Keratinocyte (primary cell): ENCODE data around the gene ZNF184. TPM values are rescaled to one million over a fixed set of nuclear protein-coding genes. Genes with fewer than 3 reads are reported as not detected.

Experiments
- DNase-seq: peaks from one replicate; pipeline ENCODE4 v3.0.0-alpha.2; 2011; ENCODE audit warnings: low read depth, missing footprints, low spot score
- FAIRE-seq: peaks from 2 replicates; lab custom pipeline; 2011; peaks lifted over from hg19 to GRCh38; lab: Jason Lieb, UNC
- H2AFZ ChIP-seq: 2 replicates; pipeline ENCODE4 v1.6.0; 2012; ENCODE audit warnings: low read length, control low read depth, inconsistent platforms; ENCODE audit not compliant: control insufficient read depth
- H3K27ac ChIP-seq: 2 replicates; pipeline ENCODE4 v1.5.1; 2011; ENCODE audit warnings: low read length; ENCODE audit not compliant: control insufficient read depth, insufficient read depth
- H3K27me3 ChIP-seq: 3 replicates; pipeline ENCODE4 v1.6.0; 2011; ENCODE audit warnings: low read length; ENCODE audit not compliant: control insufficient read depth, insufficient read depth; ENCODE audit errors: extremely low read depth
- H3K36me3 ChIP-seq, 2 experiments: 2 replicates in 1 of 2; 3 replicates in 1 of 2; pipeline ENCODE4 v1.5.1; 2011; ENCODE audit warnings: low read length in 2 of 2, mild to moderate bottlenecking in 1 of 2; ENCODE audit not compliant: control insufficient read depth in 2 of 2, insufficient read depth in 2 of 2; ENCODE audit errors: extremely low read depth in 1 of 2
- H3K4me1 ChIP-seq: 3 replicates; pipeline ENCODE4 v1.5.1; 2011; ENCODE audit warnings: low read length; ENCODE audit not compliant: control insufficient read depth, insufficient read depth; ENCODE audit errors: extremely low read depth
- H3K4me2 ChIP-seq: 3 replicates; pipeline ENCODE4 v1.6.0; 2011; ENCODE audit warnings: low read depth, low read length; ENCODE audit not compliant: control insufficient read depth, insufficient read depth; ENCODE audit errors: extremely low read depth
- H3K4me3 ChIP-seq, 3 experiments: fragments of 200-600 bp in 1 of 3; sonication (generic) in 1 of 3; 2 replicates in 2 of 3; 3 replicates in 1 of 3; pipeline ENCODE4 v1.5.1; 2011 to 2016; ENCODE audit warnings: low read length in 3 of 3, mild to moderate bottlenecking in 3 of 3, control low read depth in 2 of 3, inconsistent platforms in 1 of 3, low read depth in 1 of 3, mixed read lengths in 1 of 3, mixed run types in 1 of 3, moderate library complexity in 1 of 3; ENCODE audit not compliant: control insufficient read depth in 2 of 3, insufficient read depth in 2 of 3; ENCODE audit errors: extremely low read depth in 1 of 3
- H3K79me2 ChIP-seq: 2 replicates; pipeline ENCODE4 v1.6.0; 2012; ENCODE audit warnings: low read length; ENCODE audit not compliant: control insufficient read depth, insufficient read depth
- H3K9ac ChIP-seq: 3 replicates; pipeline ENCODE4 v1.6.0; 2011; ENCODE audit warnings: low read length; ENCODE audit not compliant: control insufficient read depth, insufficient read depth; ENCODE audit errors: extremely low read depth
- H3K9me1 ChIP-seq: 3 replicates; pipeline ENCODE4 v1.6.0; 2011; ENCODE audit warnings: low read length; ENCODE audit not compliant: control insufficient read depth, insufficient read depth; ENCODE audit errors: extremely low read depth
- H3K9me3 ChIP-seq: 2 replicates; pipeline ENCODE4 v1.5.1; 2012; ENCODE audit warnings: low read depth, low read length; ENCODE audit not compliant: control insufficient read depth
- H4K20me1 ChIP-seq: 3 replicates; pipeline ENCODE4 v1.6.0; 2011; ENCODE audit warnings: low read length; ENCODE audit not compliant: control insufficient read depth, insufficient read depth; ENCODE audit errors: extremely low read depth
- EZH2 ChIP-seq: IDR thresholded peaks from one replicate; pipeline ENCODE4 v1.6.1; 2012; ENCODE audit warnings: inconsistent platforms, mild to moderate bottlenecking, low read length, moderate library complexity
- dilution Hi-C: fragments of 300-500 bp; cut with MboI; formaldehyde crosslinking; loops from one replicate; pipeline ENCODE4 v1.7.0; 2020; ENCODE audit warnings: low sequenced_read_pairs; ENCODE audit not compliant: extremely low pct_ligation_motif_present
- polyA plus RNA-seq, 5 experiments: library from polyadenylated mRNA; depleted of rRNA in 3 of 5; stranded (reverse) in 3 of 5; stranded (forward) in 1 of 5; unstranded in 1 of 5; fragments of >200 nt; gene quantifications; 1 replicate in 1 of 5; 2 replicates in 3 of 5; 3 replicates in 1 of 5; pipeline versions ENCODE4 v1.2.1 to v1.2.3, GENCODE V29; 2011 to 2012; ENCODE audit warnings: missing spikeins in 2 of 5, low read depth in 1 of 5, low replicate concordance in 1 of 5
- TF ChIP-seq, protein P1 (sequence below), 3 experiments: IDR thresholded peaks in 1 of 3; conservative IDR thresholded peaks in 1 of 3; optimal IDR thresholded peaks in 1 of 3; 2 replicates in 2 of 3; 3 replicates in 1 of 3; pipeline versions ENCODE3 to v1.5.1; 2011; ENCODE audit warnings: low read length in 3 of 3, mild to moderate bottlenecking in 3 of 3, moderate library complexity in 2 of 3, control low read depth in 1 of 3, inconsistent platforms in 1 of 3; ENCODE audit not compliant: insufficient read depth in 2 of 3; ENCODE audit errors: extremely low read depth in 1 of 3

The ZNF184 gene
- polyA plus RNA-seq, 1 donor (not counting 4 experiments of a cell fraction or from before 2014, with no cell fraction given): 4.3 TPM

DNA sequence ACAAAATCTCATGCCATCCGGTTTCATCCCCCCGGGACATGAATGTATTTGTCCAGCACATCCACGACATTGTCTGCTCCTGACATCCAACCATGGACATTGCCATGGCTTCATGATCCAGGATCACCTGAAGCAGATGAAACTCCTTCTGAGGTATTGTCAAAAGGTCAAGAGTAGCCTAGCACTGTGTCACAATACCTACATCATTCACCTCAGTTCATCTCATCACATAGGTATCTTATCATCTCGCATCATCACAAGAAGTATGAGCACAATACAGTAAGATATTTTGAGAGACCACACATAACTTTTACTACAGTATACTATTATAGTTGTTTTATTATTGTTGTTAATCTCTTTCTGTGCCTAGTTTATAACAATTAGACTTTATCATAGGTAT, 33.5 kb downstream of the ZNF184 start:
- no peak overlapping the region for H2AFZ ChIP-seq
- DNase-seq (no peak), FAIRE-seq (no peak)
- dilution Hi-C loops: no loop called here
- H3K9me3 ChIP-seq: no peaks in the 10 kb centered on the region
- no peak overlapping the region for H3K9ac ChIP-seq
- no peak overlapping the region for H3K27ac ChIP-seq
- H3K9me1 ChIP-seq: no peaks in the 10 kb centered on the region
- no peaks in the 10 kb centered on the region for H3K27me3 ChIP-seq
- no peak overlapping the region for H3K4me3 ChIP-seq
- no peaks in the 10 kb centered on the region for H4K20me1 ChIP-seq
- TF ChIP-seq, protein P1, sequence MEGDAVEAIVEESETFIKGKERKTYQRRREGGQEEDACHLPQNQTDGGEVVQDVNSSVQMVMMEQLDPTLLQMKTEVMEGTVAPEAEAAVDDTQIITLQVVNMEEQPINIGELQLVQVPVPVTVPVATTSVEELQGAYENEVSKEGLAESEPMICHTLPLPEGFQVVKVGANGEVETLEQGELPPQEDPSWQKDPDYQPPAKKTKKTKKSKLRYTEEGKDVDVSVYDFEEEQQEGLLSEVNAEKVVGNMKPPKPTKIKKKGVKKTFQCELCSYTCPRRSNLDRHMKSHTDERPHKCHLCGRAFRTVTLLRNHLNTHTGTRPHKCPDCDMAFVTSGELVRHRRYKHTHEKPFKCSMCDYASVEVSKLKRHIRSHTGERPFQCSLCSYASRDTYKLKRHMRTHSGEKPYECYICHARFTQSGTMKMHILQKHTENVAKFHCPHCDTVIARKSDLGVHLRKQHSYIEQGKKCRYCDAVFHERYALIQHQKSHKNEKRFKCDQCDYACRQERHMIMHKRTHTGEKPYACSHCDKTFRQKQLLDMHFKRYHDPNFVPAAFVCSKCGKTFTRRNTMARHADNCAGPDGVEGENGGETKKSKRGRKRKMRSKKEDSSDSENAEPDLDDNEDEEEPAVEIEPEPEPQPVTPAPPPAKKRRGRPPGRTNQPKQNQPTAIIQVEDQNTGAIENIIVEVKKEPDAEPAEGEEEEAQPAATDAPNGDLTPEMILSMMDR (optimal IDR thresholded peaks at IDR 0.05 in 1 of 3, IDR thresholded peaks at IDR 0.05 in 1 of 3, conservative IDR thresholded peaks at IDR 0.05 in 1 of 3; ENCODE audit: extremely low read depth in 1 of 3, insufficient read depth in 2 of 3, low read length in 3 of 3): no peak
- no peak for TF ChIP-seq EZH2
- H3K4me2 ChIP-seq: no peak overlapping the region
- no peaks in the 10 kb centered on the region for H3K4me1 ChIP-seq
- H3K79me2 ChIP-seq: no peaks in the 10 kb centered on the region
- H3K36me3 ChIP-seq: no peaks in the 10 kb centered on the region

DNA sequence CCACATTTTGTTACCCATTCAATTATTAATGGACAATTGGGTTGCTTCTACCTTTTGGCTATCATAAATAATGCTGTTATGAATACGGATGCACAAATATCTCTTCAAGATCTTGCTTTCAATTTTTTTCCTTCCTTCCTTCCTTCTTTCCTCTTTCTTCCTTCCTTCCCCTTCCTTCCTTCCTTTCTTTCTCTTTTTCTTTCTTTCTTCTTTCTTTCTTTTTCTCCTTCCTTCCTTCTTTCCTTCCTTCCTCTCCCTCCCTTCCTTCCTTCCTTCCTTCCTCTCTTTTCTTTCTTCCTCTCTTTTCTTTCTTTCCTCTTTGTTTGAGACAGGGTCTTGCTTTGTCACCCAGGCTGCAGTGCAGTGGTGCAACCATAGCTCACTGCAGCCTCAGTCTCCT, 39.2 kb downstream of the ZNF184 start:
- DNase-seq: no peak
- Histone ChIP-seq H3K27ac (no peak overlapping the region), H2AFZ (no peak overlapping the region), H3K4me2 (no peak overlapping the region), H4K20me1 (no peaks in the 10 kb centered on the region), H3K4me1 (no peaks in the 10 kb centered on the region), H3K9me3 (no peaks in the 10 kb centered on the region), H3K9ac (no peak overlapping the region), H3K79me2 (no peaks in the 10 kb centered on the region), H3K4me3 (no peak overlapping the region), H3K27me3 (no peaks in the 10 kb centered on the region), H3K36me3 (no peaks in the 10 kb centered on the region), H3K9me1 (no peaks in the 10 kb centered on the region)
- FAIRE-seq: no peak
- TF ChIP-seq, protein P1 (optimal IDR thresholded peaks at IDR 0.05 in 1 of 3, IDR thresholded peaks at IDR 0.05 in 1 of 3, conservative IDR thresholded peaks at IDR 0.05 in 1 of 3; ENCODE audit: extremely low read depth in 1 of 3, insufficient read depth in 2 of 3, low read length in 3 of 3): no peak
- TF ChIP-seq EZH2: no peak
- dilution Hi-C loops: no loop called here
